ENCODE results near the gene PREX1. TPM values are rescaled to one million over a fixed set of nuclear protein-coding genes. Genes with fewer than 3 reads are reported as not detected.

The PREX1 gene
- total and polyA plus RNA-seq, 2 donors (not counting 1 experiment from before 2014, with no cell fraction given) = 1.0 to 3.1 TPM

DNA sequence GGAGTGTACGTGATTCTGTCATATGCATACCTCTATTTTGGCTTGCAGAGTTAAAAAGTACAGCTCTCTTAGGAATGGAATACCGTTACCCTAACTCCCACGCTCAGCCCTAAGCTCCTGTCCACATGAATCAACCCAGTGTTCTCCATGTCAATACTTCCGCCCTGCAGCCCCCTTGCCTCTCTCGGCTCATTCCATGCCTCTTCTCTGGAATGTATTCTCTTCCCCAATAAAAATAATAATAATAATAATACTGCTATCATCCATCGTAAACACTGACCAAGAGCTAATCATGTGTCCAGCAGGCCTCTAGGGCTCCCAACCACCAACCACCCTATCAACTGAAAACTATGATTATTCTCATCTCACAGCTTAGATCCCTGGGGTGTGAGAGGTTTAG lies 100.6 kb downstream of the PREX1 start:
- TF ChIP-seq, protein P1, sequence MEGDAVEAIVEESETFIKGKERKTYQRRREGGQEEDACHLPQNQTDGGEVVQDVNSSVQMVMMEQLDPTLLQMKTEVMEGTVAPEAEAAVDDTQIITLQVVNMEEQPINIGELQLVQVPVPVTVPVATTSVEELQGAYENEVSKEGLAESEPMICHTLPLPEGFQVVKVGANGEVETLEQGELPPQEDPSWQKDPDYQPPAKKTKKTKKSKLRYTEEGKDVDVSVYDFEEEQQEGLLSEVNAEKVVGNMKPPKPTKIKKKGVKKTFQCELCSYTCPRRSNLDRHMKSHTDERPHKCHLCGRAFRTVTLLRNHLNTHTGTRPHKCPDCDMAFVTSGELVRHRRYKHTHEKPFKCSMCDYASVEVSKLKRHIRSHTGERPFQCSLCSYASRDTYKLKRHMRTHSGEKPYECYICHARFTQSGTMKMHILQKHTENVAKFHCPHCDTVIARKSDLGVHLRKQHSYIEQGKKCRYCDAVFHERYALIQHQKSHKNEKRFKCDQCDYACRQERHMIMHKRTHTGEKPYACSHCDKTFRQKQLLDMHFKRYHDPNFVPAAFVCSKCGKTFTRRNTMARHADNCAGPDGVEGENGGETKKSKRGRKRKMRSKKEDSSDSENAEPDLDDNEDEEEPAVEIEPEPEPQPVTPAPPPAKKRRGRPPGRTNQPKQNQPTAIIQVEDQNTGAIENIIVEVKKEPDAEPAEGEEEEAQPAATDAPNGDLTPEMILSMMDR (conservative IDR thresholded peaks at IDR 0.05 in 1 of 2, IDR thresholded peaks at IDR 0.05 in 1 of 2; ENCODE audit: low read depth in 1 of 2, low read length in 2 of 2) = no peak
- no peak for TF ChIP-seq EZH2 (IDR thresholded peaks at IDR 0.05; ENCODE audit: low read length, missing control alignments)

DNA sequence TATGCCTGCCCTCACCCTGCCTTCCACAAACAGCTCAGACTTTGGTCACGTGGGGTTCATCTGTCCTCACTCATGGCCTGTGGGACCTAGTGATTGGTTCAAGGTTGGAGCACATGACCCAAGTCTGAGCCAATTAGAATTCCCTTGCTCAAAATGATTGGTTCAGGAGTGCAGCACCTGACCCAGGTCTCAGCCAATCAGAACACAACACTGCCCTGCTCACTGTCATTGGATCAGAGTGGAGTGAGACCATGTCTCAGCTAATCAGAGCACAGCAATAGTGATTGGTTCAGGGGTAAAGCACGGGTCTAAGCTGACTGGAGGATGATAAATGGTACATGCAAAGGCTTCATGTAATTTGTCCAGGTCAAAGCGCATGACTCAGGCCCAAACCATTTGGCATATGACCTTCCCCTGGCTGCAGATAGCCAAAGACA lies 102.2 kb downstream of the PREX1 start:
- no peak overlapping the region for H3K9ac ChIP-seq (ENCODE audit: insufficient read depth, low read length)
- H3K79me2 ChIP-seq (ENCODE audit: control insufficient read depth, insufficient read depth, low read length) = no peaks in the 10 kb centered on the region
- no peaks in the 10 kb centered on the region for H4K20me1 ChIP-seq (ENCODE audit: control insufficient read depth, extremely low read depth, insufficient read depth, low read length)
- no peak overlapping the region for H3K27ac ChIP-seq (ENCODE audit: insufficient read depth, low read length)
- peak; percentile 54 to 68 for DNase-seq (ENCODE audit: low read depth in 2 of 2)
- H3K4me3 ChIP-seq (replicated peaks in 1 of 4; ENCODE audit: control extremely low read depth in 1 of 4, insufficient read depth in 1 of 4, low read depth in 3 of 4, low read length in 4 of 4) = no peak overlapping the region
- TF ChIP-seq, protein P1 (conservative IDR thresholded peaks at IDR 0.05 in 1 of 2, IDR thresholded peaks at IDR 0.05 in 1 of 2; ENCODE audit: low read depth in 1 of 2, low read length in 2 of 2) = no peak
- no peak for TF ChIP-seq EZH2 (IDR thresholded peaks at IDR 0.05; ENCODE audit: low read length, missing control alignments)
- H3K4me2 ChIP-seq (ENCODE audit: extremely low read depth, insufficient read depth, low read length) = no peak overlapping the region
- peaks cover 18% of the 10 kb centered on the region for H3K4me1 ChIP-seq (ENCODE audit: control insufficient read depth, extremely low read depth, insufficient read depth, low read length)
- no peaks in the 10 kb centered on the region for H3K27me3 ChIP-seq (ENCODE audit: control insufficient read depth, insufficient read depth, low read length)
- no peak overlapping the region for H2AFZ ChIP-seq (ENCODE audit: low read length)
- H3K36me3 ChIP-seq (ENCODE audit: control insufficient read depth, insufficient read depth, low read length) = no peaks in the 10 kb centered on the region
- no peaks in the 10 kb centered on the region for H3K9me3 ChIP-seq (ENCODE audit: control insufficient read depth, insufficient read depth, low read depth, low read length)

More for the DNA sequence above, 100.6 kb downstream of the PREX1 start:
- Histone ChIP-seq H2AFZ (ENCODE audit: low read length) (no peak overlapping the region), H3K4me2 (ENCODE audit: extremely low read depth, insufficient read depth, low read length) (no peak overlapping the region), H3K27ac (ENCODE audit: insufficient read depth, low read length) (no peak overlapping the region), H3K9me3 (ENCODE audit: control insufficient read depth, insufficient read depth, low read depth, low read length) (no peaks in the 10 kb centered on the region), H3K79me2 (ENCODE audit: control insufficient read depth, insufficient read depth, low read length) (no peaks in the 10 kb centered on the region), H3K4me3 (replicated peaks in 1 of 4; ENCODE audit: control extremely low read depth in 1 of 4, insufficient read depth in 1 of 4, low read depth in 3 of 4, low read length in 4 of 4) (no peak overlapping the region), H3K27me3 (ENCODE audit: control insufficient read depth, insufficient read depth, low read length) (no peaks in the 10 kb centered on the region), H3K4me1 (ENCODE audit: control insufficient read depth, extremely low read depth, insufficient read depth, low read length) (peaks cover 12% of the 10 kb centered on the region), H4K20me1 (ENCODE audit: control insufficient read depth, extremely low read depth, insufficient read depth, low read length) (no peaks in the 10 kb centered on the region), H3K9ac (ENCODE audit: insufficient read depth, low read length) (no peak overlapping the region), H3K36me3 (ENCODE audit: control insufficient read depth, insufficient read depth, low read length) (no peaks in the 10 kb centered on the region)
- DNase-seq (ENCODE audit: low read depth in 2 of 2) = no peak

DNA sequence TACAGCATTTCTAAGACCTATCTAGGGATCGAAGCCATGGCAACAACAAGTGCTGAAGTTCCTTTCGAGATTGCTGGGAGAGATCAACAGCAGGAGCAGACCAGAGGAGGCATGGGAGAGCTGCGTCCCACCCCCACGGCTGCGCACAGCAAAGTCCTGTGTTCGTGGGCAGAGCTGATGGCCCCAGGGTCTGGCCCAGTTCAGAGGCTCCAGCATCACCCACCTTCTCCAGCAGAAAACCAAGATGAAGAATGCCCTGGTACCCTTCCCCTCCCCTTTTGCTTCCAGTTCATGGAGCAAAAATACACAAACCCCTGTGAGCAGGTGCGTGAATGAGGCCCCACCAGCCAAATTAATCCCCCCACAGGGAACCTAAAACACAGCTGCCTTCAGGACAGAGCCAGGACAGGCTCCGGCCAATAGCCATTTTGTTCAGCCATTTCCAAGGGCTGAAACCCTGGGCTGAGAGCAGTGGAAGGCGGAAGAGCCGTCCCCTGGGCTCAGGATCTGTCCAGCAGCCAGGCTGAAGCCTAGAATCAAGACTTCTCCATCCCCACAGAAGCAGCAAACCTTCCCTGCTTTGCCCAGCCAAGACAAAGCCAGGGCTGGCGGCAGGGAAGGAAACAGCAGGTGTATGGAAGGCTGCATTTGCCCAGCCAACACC lies 102.8 kb downstream of the PREX1 start:
- Histone ChIP-seq H3K27me3 (ENCODE audit: control insufficient read depth, insufficient read depth, low read length) (no peaks in the 10 kb centered on the region), H3K36me3 (ENCODE audit: control insufficient read depth, insufficient read depth, low read length) (no peaks in the 10 kb centered on the region), H4K20me1 (ENCODE audit: control insufficient read depth, extremely low read depth, insufficient read depth, low read length) (no peaks in the 10 kb centered on the region), H3K9me3 (ENCODE audit: control insufficient read depth, insufficient read depth, low read depth, low read length) (no peaks in the 10 kb centered on the region), H3K4me2 (ENCODE audit: extremely low read depth, insufficient read depth, low read length) (no peak overlapping the region), H2AFZ (ENCODE audit: low read length) (no peak overlapping the region), H3K4me3 (replicated peaks in 1 of 4; ENCODE audit: control extremely low read depth in 1 of 4, insufficient read depth in 1 of 4, low read depth in 3 of 4, low read length in 4 of 4) (no peak overlapping the region), H3K27ac (ENCODE audit: insufficient read depth, low read length) (no peak overlapping the region), H3K79me2 (ENCODE audit: control insufficient read depth, insufficient read depth, low read length) (no peaks in the 10 kb centered on the region), H3K9ac (ENCODE audit: insufficient read depth, low read length) (no peak overlapping the region), H3K4me1 (ENCODE audit: control insufficient read depth, extremely low read depth, insufficient read depth, low read length) (peaks cover 18% of the 10 kb centered on the region)
- no peak for TF ChIP-seq EZH2 (IDR thresholded peaks at IDR 0.05; ENCODE audit: low read length, missing control alignments)
- TF ChIP-seq, protein P1 (conservative IDR thresholded peaks at IDR 0.05 in 1 of 2, IDR thresholded peaks at IDR 0.05 in 1 of 2; ENCODE audit: low read depth in 1 of 2, low read length in 2 of 2) = no peak
- no peak for DNase-seq (ENCODE audit: low read depth in 2 of 2)

Measured in fibroblast of lung (primary cell).